DND-41 (cell line): ENCODE results near the gene SLC50A1.

Experiments
- CTCF ChIP-seq: IDR thresholded peaks from 2 replicates; pipeline ENCODE4 v1.5.1; 2012; ENCODE audit warnings: borderline replicate concordance, low read length, moderate library complexity, mild to moderate bottlenecking; ENCODE audit not compliant: poor library complexity, severe bottlenecking; ENCODE audit errors: extremely low read depth
- EZH2 ChIP-seq: IDR thresholded peaks from 3 replicates; pipeline ENCODE4 v1.6.1; 2012; ENCODE audit warnings: borderline replicate concordance, low read depth, mild to moderate bottlenecking, moderate library complexity, low read length, inconsistent platforms; ENCODE audit not compliant: severe bottlenecking

DNA sequence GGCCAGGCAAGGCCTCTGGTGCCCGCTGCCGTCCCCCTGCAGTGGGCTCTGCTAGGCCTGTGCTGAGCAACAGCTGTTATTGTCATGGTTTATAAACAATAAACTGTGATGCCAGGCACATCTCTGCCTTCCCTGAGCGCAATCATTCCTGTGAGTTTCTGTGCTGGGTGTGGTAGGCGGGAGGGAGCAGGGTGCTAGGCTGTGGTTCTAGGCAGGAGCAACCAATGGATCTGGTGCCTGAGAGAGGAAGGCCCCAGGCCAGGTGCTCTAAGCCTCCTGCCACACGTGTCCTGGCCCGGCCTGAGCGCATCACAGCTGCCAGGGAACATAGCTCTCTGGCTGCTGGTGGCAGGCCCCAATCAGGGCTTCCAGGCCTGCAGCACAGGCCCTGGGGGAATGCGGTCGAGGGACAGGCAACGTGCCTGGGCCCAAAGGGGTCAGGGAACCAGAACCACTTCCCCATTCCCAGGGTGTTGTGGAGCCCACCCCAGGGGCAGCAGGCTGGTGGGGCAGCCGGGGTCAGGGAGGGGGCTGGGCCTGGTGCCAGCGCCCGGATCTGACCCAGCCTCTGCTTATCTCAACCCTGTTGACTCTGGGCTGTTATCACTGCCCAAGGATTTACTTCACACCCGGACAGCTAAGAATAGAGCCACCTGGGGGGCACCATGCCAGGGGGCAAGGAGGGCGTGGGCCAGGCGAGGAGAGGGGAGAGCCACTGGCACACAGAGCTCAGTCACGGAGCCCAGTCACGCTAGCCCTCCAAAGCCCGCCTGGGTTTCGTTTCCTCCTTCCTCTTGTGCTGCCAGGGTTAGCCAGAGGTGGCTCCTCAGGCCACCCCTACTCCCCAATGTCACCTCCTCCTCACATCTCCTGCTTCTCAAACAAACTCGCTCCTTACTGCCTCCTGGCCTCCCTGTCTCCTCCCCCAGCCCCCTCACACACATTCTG lies 49.5 kb downstream of the SLC50A1 start:
- TF ChIP-seq CTCF (no peak), EZH2 (no peak)
